Erythroblast (primary cell): ENCODE results near the gene STAMBP.

Source experiments
- DNase-seq, 2 experiments: peaks; one replicate each; lab custom pipeline; 2025; lab: John Stamatoyannopoulos, UW
- GATA1 ChIP-seq: IDR thresholded peaks from 2 replicates; pipeline ENCODE4 v1.6.1; 2011; ENCODE audit warnings: low read depth, mild to moderate bottlenecking, control low read depth, low read length, moderate library complexity
- POLR2A ChIP-seq: IDR thresholded peaks from 2 replicates; pipeline ENCODE4 v1.6.1; 2011; ENCODE audit warnings: mild to moderate bottlenecking, low read length

The STAMBP gene

GRCh38 chr2:73889206-73889605 lies 60.4 kb downstream of the STAMBP start:
- no peak for DNase-seq
- TF ChIP-seq POLR2A, result no peak
- no peak for TF ChIP-seq GATA1

DNA sequence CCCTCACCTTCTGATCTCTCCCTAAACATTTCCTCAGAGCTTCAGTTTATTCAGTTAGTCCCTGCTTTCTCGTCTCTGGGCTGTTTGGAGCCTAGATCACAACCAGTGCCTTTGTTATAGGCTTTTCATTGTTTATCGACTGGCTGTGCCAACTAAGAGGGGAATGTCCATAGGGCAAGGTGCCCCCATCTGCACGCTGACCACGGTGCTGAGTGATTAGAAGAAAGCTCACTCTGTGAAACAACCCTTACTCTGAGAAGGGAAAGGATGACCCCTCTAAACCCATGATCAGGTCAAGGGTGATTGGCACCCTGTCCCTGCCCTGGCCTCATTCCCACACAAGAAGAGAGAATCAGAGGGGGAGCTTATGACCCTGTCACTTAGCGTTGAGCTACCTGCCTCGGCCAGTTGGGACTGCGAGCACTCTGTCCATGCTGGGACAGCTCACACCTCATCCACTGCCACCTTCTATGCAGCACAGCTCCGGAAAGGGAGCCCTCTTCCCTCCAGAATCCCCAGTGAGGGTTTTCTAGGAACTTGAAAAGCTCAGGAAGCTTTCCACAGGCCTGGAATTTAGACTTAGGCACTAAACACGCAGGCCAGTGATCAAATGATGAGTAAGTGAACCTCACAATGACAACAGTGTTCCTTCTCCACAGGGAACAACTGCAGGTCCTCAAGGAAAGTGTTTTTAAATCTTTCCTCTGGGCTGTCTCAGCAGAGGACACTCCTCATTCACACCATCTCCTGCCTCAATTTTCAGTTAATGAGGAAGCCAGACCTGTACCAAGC lies 61.7 kb downstream of the STAMBP start:
- DNase-seq, result no peak
- no peak for TF ChIP-seq GATA1
- TF ChIP-seq POLR2A, result no peak

DNA sequence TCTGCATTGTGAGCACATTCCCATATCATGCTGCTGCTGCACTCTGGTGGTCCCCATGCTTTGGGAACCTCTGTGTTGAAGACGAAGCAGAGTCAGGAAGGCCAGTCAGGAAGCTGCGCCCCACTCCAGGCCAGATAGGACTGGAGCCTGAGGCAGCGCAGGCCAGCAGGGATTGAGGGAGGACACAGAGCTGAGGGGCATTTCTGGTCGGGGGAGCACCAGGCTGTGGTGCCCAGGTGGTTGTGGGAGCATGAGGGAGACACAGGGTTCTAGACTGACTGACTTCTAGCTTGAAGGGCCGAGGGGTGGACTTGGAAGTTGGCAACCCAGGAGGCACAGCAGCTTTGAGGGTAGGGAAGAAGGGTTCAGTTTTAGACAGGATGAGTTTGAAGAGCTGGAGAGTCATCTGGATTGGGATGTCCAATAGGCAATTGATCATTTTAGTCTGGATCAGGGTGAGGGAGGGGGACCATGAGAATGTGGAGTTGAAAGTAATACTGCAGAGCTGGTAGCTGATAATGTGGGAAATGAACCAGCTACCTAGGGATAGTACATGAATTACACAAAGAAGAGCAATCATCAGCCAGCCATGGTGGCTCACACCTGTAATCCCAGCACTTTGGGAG lies 62.6 kb downstream of the STAMBP start:
- DNase-seq, result no peak
- no peak for TF ChIP-seq POLR2A
- no peak for TF ChIP-seq GATA1

DNA sequence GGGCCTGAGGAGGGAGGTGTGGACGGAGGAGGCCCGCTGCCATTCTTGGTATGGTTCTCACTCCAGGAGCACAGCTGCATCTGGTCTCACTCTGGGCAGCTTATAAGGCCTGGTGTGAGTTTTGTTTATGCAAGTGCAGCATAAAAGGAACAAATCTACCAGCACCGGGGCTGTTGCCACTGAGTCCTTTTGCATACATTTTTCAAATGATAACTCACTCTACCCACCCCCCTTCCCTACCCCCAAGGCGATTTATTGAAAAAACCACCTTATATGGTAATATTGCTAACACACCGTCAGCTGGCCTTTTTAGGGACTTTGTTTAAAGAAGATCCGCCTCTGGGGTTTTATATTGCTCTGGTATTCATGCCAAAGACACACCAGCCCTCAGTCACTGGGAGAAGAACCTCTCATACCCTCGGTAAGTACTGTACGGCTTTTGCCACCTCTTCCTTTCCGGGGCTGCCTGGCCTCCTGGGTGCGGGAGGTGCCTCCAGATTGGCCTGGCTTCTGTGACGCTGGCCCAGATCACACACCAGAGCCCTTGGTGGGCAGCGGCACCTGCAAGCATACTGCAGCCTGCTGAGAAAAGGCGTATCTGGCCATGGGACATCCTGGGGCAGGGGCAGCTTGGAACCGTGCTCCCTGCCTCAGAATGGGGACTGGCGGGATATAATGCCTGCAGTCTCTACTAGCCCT lies 64.0 kb downstream of the STAMBP start, which contains the start of gene ACTG2:
Gene ACTG2, plus strand, starts transcription at position 378 of the 699 bp plus-strand sequence. CDS start 8,304 bp downstream, outside the sequence.
- no peak for DNase-seq
- no peak for TF ChIP-seq POLR2A
- TF ChIP-seq GATA1, result no peak

DNA sequence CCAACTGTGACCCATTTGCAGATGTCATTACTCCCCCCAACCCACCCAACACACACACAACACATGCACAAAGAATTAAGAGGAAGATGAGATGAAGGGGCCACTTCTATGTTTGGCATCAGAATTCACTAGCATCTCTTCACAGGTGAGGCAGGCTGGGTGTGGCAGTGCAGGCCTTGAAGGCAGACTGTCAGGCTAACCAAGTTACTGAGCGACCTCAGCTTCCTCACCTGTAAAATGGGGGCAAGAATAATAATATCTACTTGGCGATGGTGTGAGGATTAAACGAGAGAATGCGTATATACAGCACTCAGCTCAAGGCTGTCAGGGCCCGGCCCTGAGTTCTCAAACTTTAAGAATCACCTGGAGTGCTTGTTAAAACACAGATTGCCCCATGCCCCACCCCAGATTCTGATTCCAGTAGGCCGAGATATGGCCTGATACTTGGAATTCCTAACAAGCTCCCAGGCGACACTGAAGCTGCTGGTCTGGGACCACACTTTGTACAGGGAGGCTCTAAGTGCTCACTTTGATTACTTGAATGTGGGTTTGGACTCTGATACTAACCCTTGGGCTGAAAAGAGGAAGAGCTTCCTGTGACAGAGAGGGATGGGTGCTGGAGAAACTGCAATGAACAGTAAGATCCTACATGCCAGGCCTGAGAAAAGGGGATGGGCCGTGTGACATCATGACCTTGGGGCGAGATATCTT lies 65.2 kb downstream of the STAMBP start:
- no peak for TF ChIP-seq POLR2A
- no peak for TF ChIP-seq GATA1
- no peak for DNase-seq

- TF ChIP-seq GATA1 (no peak), POLR2A (no peak)
- no peak for DNase-seq
Measured at GRCh38 chr2:73894475-73894850, 65.7 kb downstream of the STAMBP start.

DNA sequence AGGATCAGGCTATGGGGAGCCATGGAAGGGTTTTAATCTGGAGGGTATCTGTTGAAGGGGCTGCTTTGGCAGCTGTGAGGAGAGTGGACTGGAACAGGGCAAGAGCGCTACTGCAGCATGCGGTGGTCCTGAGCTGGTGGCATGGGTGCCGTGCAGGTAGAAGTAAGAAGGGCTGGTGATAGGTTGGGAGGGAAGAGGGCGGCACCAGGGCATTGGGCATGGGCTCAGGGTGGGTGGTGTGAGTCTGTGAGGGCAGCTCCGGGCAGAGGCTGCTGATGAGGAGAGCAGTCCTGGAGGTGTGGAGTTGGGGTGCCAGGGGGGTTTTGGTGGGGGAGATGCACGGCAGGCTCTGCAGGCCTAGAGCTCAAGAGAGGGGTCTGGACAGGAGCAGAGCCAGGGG lies 66.1 kb downstream of the STAMBP start:
- no peak for DNase-seq
- TF ChIP-seq POLR2A, result no peak
- TF ChIP-seq GATA1, result no peak

DNA sequence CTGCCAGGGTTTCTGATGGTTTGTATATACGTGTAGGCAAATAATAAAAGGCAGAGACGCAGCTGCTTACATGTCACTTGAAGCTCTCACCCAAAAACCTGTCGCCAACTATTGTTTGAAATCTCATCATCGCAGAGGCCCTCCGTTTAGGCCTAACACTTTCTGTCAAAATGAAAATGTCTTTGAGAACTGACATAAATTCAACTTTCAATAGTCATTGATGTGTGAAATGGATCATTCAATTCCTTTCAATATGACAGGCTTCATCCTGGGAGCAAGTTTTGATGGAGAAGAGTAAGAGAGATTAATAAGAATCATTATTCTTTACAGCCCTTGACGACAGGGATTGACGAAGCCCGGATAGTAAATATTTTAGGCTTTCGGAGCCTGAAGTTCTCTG lies 66.7 kb downstream of the STAMBP start:
- TF ChIP-seq GATA1 (no peak), POLR2A (no peak)
- DNase-seq, result no peak

GRCh38 chr2:73896362-73897239 lies 67.8 kb downstream of the STAMBP start:
- DNase-seq, result no peak

GRCh38 chr2:73897240-73897583 lies 68.5 kb downstream of the STAMBP start:
- no peak for DNase-seq
- TF ChIP-seq POLR2A (no peak), GATA1 (no peak)

More at GRCh38 chr2:73896362-73897239, 67.8 kb downstream of the STAMBP start:
- no peak for TF ChIP-seq GATA1
- TF ChIP-seq POLR2A, result no peak

GRCh38 chr2:73897934-73898333 lies 69.2 kb downstream of the STAMBP start:
- no peak for TF ChIP-seq POLR2A
- TF ChIP-seq GATA1, result no peak
- DNase-seq, result no peak

- no peak for TF ChIP-seq GATA1
- no peak for TF ChIP-seq POLR2A
- DNase-seq, result no peak
Measured at GRCh38 chr2:73899801-73900336, 71.1 kb downstream of the STAMBP start.

GRCh38 chr2:73901143-73901542 lies 72.4 kb downstream of the STAMBP start:
- no peak for DNase-seq
- TF ChIP-seq POLR2A, result no peak
- TF ChIP-seq GATA1, result no peak
